K562 (cell line): ENCODE data around the gene EPHB2. TPM values are rescaled to one million over a fixed set of nuclear protein-coding genes. Genes with fewer than 3 reads are reported as not detected.

Experiments
- ATAC-seq: fragments of 200-7000 bp; cut with Tn5 transposase; 3 replicates; pipeline ENCODE4 v1.9.1; 2020; ENCODE audit warnings: moderate library complexity
- BruUV-seq: library from RNA; stranded (reverse); fragments of 400-500 nt; replicated peaks from 2 replicates; lab custom pipeline; 2021; lab: Mats Ljungman, UMichigan
- CTCF ChIA-PET: fragments of 300-600 bp; formaldehyde crosslinking; extraction: SDS; loops from one replicate; lab custom pipeline; 2021; ENCODE audit warnings: low intra/inter-chr PET ratio; lab: Yijun Ruan, JAX
- POLR2A ChIA-PET: fragments of 300-600, 350-650 bp; sonication (Branson Sonifier 250); formaldehyde crosslinking; extraction: SDS; loops from one replicate; lab custom pipeline; 2021; ENCODE audit warnings: antibody characterized with exemption, inconsistent platforms; lab: Yijun Ruan, JAX
- DNase-seq, 4 experiments: peaks; one replicate each; pipeline versions ENCODE4 v3.0.0 to v3.0.0-alpha.2; 2011 to 2018; ENCODE audit warnings: low spot score in 3 of 4, mixed read lengths in 3 of 4; ENCODE audit errors: extremely low read depth in 1 of 4
- FAIRE-seq: peaks from 2 replicates; lab custom pipeline; 2011; peaks lifted over from hg19 to GRCh38; lab: Jason Lieb, UNC
- H2AFZ ChIP-seq: 2 replicates; pipeline ENCODE4 v1.6.0; 2011; ENCODE audit warnings: low read depth, low read length, control low read depth, inconsistent platforms
- H3K27ac ChIP-seq: fragments of 200-600 bp; 3 replicates; pipeline ENCODE4 v1.8.0; 2011; ENCODE audit warnings: low read depth, mild to moderate bottlenecking, control low read depth, inconsistent platforms, low read length, moderate library complexity, mixed read lengths; ENCODE audit errors: extremely low read depth
- H3K27me3 ChIP-seq, 2 experiments: fragments of 300-600 bp in 1 of 2; 2 replicates in 1 of 2; 3 replicates in 1 of 2; pipeline versions ENCODE4 v1.6.0 to v1.8.0; 2011; ENCODE audit warnings: inconsistent platforms in 2 of 2, low read length in 2 of 2, mild to moderate bottlenecking in 1 of 2, mixed read lengths in 1 of 2, moderate library complexity in 1 of 2; ENCODE audit not compliant: control insufficient read depth in 2 of 2, insufficient read depth in 2 of 2
- H3K36me3 ChIP-seq: fragments of 300-600 bp; 3 replicates; pipeline ENCODE4 v1.8.0; 2011; ENCODE audit warnings: mild to moderate bottlenecking, low read length, inconsistent platforms; ENCODE audit not compliant: control insufficient read depth, insufficient read depth
- H3K4me1 ChIP-seq, 2 experiments: fragments of 200-600 bp in 1 of 2; replicated peaks in 1 of 2; 2 replicates in 1 of 2; 3 replicates in 1 of 2; pipeline versions ENCODE4 v1.5.1 to v1.8.0; 2011; ENCODE audit warnings: inconsistent platforms in 2 of 2, low read length in 2 of 2, mild to moderate bottlenecking in 1 of 2, mixed read lengths in 1 of 2, moderate library complexity in 1 of 2; ENCODE audit not compliant: control insufficient read depth in 2 of 2, insufficient read depth in 2 of 2
- H3K4me2 ChIP-seq: 2 replicates; pipeline ENCODE4 v1.6.1; 2011; ENCODE audit warnings: low read length, control low read depth, inconsistent platforms, mixed read lengths; ENCODE audit not compliant: insufficient read depth
- H3K4me3 ChIP-seq: fragments of 200-600 bp; sonication (generic), shearing (Covaris generic); 2 replicates; pipeline ENCODE4 v1.5.1; 2016; ENCODE audit warnings: control low read depth, inconsistent platforms
- H3K79me2 ChIP-seq: fragments of 200-600 bp; 3 replicates; pipeline ENCODE4 v1.8.0; 2011; ENCODE audit warnings: low read length, inconsistent platforms; ENCODE audit not compliant: control insufficient read depth, insufficient read depth
- H3K9ac ChIP-seq, 2 experiments: 2 replicates each; pipeline versions ENCODE4 v1.6.0 to v1.6.1; 2011; ENCODE audit warnings: low read depth in 2 of 2, low read length in 2 of 2, control low read depth in 1 of 2, inconsistent platforms in 1 of 2, mild to moderate bottlenecking in 1 of 2, mixed read lengths in 1 of 2; ENCODE audit not compliant: insufficient read depth in 1 of 2
- H3K9me1 ChIP-seq: one replicate; pipeline ENCODE4 v1.6.0; 2011; ENCODE audit warnings: inconsistent platforms, mild to moderate bottlenecking, low read length, moderate library complexity; ENCODE audit not compliant: control insufficient read depth, insufficient read depth
- H3K9me3 ChIP-seq: replicated peaks from 2 replicates; pipeline ENCODE4 v1.5.1; 2011; ENCODE audit warnings: low read depth, low read length, inconsistent platforms; ENCODE audit not compliant: control insufficient read depth, insufficient read depth
- H4K20me1 ChIP-seq: replicated peaks from 2 replicates; pipeline ENCODE4 v1.6.1; 2011; ENCODE audit warnings: low read length, inconsistent platforms, mixed read lengths; ENCODE audit not compliant: control insufficient read depth, insufficient read depth
- ATF7 ChIP-seq: fragments of 450-650 bp; IDR thresholded peaks from 2 replicates; pipeline ENCODE4 v1.7.1; 2014; ENCODE audit warnings: mild to moderate bottlenecking, moderate library complexity
- GATAD2A ChIP-seq: fragments of 450-650 bp; IDR thresholded peaks from 2 replicates; pipeline ENCODE4 v1.6.1; 2017
- HMG20A ChIP-seq: fragments of 450-650 bp; formaldehyde crosslinking; conservative IDR thresholded peaks from 2 replicates; pipeline ENCODE4 v1.4.0; 2020; ENCODE audit warnings: mild to moderate bottlenecking, mixed read lengths
- MIER1 ChIP-seq: fragments of 450-650 bp; IDR thresholded peaks from 2 replicates; pipeline ENCODE4 v1.6.1; 2016; ENCODE audit warnings: antibody characterized with exemption, mild to moderate bottlenecking, low read depth
- NRF1 ChIP-seq, 2 experiments: fragments of 450-650 bp; IDR thresholded peaks in 1 of 2; conservative IDR thresholded peaks in 1 of 2; 2 replicates each; pipeline ENCODE4 v1.6.1; 2014; ENCODE audit warnings: mild to moderate bottlenecking in 2 of 2
- PHB2 ChIP-seq: fragments of 450-650 bp; IDR thresholded peaks from 2 replicates; pipeline ENCODE4 v1.6.1; 2017; ENCODE audit warnings: low read depth
- ZFP36 ChIP-seq: fragments of 150-350 bp; IDR thresholded peaks from 2 replicates; pipeline ENCODE4 v1.6.1; 2018; ENCODE audit warnings: low read length, low read depth; ENCODE audit not compliant: partially characterized antibody
- WGBS: fragments of 100-300 bp; shearing (Covaris generic); methylation state at CpG from one replicate; pipeline ENCODE4 v1.1.6; 2016; ENCODE audit warnings: low coverage, mixed read lengths; ENCODE audit not compliant: insufficient coverage; ENCODE audit errors: missing lambda C conversion rate; 5-methylcytosine and 5-hydroxymethylcytosine counted together
- in situ Hi-C: fragments of 300-500 bp; cut with MboI; formaldehyde crosslinking; loops from 4 replicates; pipeline ENCODE4 v1.15.0; 2018; ENCODE audit warnings: inconsistent platforms, mixed read lengths
- intact Hi-C: fragments of 100-400 bp; cut with micrococcal nuclease; formaldehyde crosslinking; loops from 2 replicates; pipeline ENCODE4 v1.14.2; 2022
- polyA plus RNA-seq, 8 experiments: library from polyadenylated mRNA; depleted of rRNA in 4 of 8; stranded (reverse) in 5 of 8; unstranded in 3 of 8; fragments of >200 nt; fragmentation: Nextera tagmentation in 2 of 8; fragmentation: Illumina TruSeq in 1 of 8; extraction: Ambion mirVana in 2 of 8; extraction: Trizol in 1 of 8; gene quantifications; 2 replicates each; pipeline versions ENCODE4 v1.2.1 to v1.2.3, GENCODE V29; 2011 to 2014; ENCODE audit warnings: inconsistent platforms in 1 of 8, missing spikeins in 1 of 8
- total RNA-seq, 7 experiments: library from RNA; depleted of rRNA in 6 of 7; stranded (reverse); fragments of >200 nt in 6 of 7; fragmentation: Illumina TruSeq in 2 of 7; extraction: Trizol in 2 of 7; gene quantifications; 2 replicates each; pipeline versions ENCODE4 v1.2.1 to v1.2.3, GENCODE V29; 2011 to 2021; ENCODE audit warnings: low replicate concordance in 1 of 7
- TF ChIP-seq, protein P1 (sequence below): conservative IDR thresholded peaks from 2 replicates; pipeline ENCODE4 v1.6.1; 2011; ENCODE audit warnings: low read depth, mild to moderate bottlenecking, low read length; ENCODE audit not compliant: control insufficient read depth
- TF ChIP-seq, protein P2 (sequence below): fragments of 450-650 bp; formaldehyde crosslinking; IDR thresholded peaks from 2 replicates; pipeline ENCODE4 v1.4.0; 2020; ENCODE audit warnings: mild to moderate bottlenecking, moderate library complexity

The EPHB2 gene
- total and polyA plus RNA-seq, 9 of the 15 experiments (the other 6 are each of a cell fraction or from before 2014, with no cell fraction given): not detected

DNA sequence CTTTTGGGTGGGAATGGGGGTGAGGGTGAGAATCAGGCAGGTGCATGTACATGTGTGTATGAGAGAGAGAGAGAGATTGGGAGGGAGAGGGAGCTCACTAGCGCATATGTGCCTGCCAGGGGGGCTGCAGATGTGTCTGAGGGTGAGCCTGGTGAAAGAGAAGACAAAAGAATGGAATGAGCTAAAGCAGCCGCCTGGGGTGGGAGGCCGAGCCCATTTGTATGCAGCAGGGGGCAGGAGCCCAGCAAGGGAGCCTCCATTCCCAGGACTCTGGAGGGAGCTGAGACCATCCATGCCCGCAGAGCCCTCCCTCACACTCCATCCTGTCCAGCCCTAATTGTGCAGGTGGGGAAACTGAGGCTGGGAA is 95.0 kb downstream of the EPHB2 start:
- Histone ChIP-seq H3K4me3 (no peak overlapping the region), H3K9me1 (no peaks in the 10 kb centered on the region), H3K9me3 (no peaks in the 10 kb centered on the region), H3K4me2 (no peak overlapping the region), H4K20me1 (peaks cover 8% of the 10 kb centered on the region), H3K4me1 (0 out of 5 replicates have a peak, but pooled peaks cover 0 to 3% of the 10 kb centered on the region in 2 experiments), H2AFZ (no peak overlapping the region), H3K9ac (no peak overlapping the region), H3K79me2 (no peaks in the 10 kb centered on the region), H3K27me3 (peaks cover 13 to 71% of the 10 kb centered on the region in 2 experiments; a peak in 4 of 5 replicates), H3K36me3 (no peaks in the 10 kb centered on the region), H3K27ac (no peak overlapping the region)
- in situ Hi-C loops: no loop called here
- no peak for FAIRE-seq
- CTCF ChIA-PET: no interaction called here
- no peak for DNase-seq
- intact Hi-C loops: no loop called here
- BruUV-seq: no TSS peak
- ATAC-seq: no peak
- POLR2A ChIA-PET: interaction anchor here (0.5 to 0.9 kb wide), 2 partner anchors 9 to 64 kb away, joined by 3 read pairs; no protein-coding TSS in a partner anchor
- TF ChIP-seq, protein P1, sequence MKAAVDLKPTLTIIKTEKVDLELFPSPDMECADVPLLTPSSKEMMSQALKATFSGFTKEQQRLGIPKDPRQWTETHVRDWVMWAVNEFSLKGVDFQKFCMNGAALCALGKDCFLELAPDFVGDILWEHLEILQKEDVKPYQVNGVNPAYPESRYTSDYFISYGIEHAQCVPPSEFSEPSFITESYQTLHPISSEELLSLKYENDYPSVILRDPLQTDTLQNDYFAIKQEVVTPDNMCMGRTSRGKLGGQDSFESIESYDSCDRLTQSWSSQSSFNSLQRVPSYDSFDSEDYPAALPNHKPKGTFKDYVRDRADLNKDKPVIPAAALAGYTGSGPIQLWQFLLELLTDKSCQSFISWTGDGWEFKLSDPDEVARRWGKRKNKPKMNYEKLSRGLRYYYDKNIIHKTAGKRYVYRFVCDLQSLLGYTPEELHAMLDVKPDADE: no peak
- TF ChIP-seq ZFP36: no peak
- TF ChIP-seq NRF1 (conservative IDR thresholded peaks at IDR 0.05 in 1 of 2, IDR thresholded peaks at IDR 0.05 in 1 of 2): no peak
- TF ChIP-seq PHB2: no peak
- TF ChIP-seq MIER1: no peak
- TF ChIP-seq HMG20A (CRISPR knock-in tag): no peak
- no peak for TF ChIP-seq GATAD2A
- no peak for TF ChIP-seq ATF7
- TF ChIP-seq, protein P2, sequence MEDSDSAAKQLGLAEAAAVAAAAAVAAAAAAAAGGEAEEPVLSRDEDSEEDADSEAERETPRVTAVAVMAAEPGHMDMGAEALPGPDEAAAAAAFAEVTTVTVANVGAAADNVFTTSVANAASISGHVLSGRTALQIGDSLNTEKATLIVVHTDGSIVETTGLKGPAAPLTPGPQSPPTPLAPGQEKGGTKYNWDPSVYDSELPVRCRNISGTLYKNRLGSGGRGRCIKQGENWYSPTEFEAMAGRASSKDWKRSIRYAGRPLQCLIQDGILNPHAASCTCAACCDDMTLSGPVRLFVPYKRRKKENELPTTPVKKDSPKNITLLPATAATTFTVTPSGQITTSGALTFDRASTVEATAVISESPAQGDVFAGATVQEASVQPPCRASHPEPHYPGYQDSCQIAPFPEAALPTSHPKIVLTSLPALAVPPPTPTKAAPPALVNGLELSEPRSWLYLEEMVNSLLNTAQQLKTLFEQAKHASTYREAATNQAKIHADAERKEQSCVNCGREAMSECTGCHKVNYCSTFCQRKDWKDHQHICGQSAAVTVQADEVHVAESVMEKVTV (CRISPR knock-in tag): no peak
- WGBS: 2% methylated on average over 4 of the region's 4 CpGs
